Stimulated activated CD8-positive, alpha-beta memory T cell treated with anti-CD3 and anti-CD28 coated beads, Interleukin-15, amount 100 ng/mL, for 1 hour (primary cell): Measurements from ENCODE around the gene ELL.
"Not testable (repeated sequence)": the region's sequence is repeated elsewhere in the genome, so short reads cannot be mapped to it uniquely, and the experiment has no call there.

Experiments used
- DNase-seq: peaks from one replicate; pipeline ENCODE4 v3.0.0-alpha.2; 2020; ENCODE audit warnings: low read depth

ELL gene

DNA sequence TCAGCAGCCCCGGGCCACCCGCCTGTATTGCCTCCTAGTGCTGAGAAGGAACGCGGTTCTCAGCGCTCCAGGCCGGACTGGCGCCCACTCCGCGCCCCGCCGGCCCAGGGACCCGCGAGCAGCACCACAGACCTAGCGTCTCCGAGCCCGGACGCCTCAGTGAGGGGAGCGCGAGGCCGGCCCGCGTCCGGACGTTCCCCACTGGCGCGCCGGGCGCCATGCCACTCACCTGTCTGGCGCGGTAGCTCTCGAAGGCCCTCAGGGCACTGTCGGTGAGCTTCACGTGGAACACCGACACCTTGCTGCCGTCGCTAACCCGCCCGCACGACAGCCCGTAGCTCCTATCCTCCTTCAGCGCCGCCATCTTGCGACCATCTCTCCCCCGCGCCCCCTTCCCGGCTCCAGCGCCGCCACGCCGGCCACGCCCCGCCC lies at the start of gene ELL:
TSS of gene ELL (minus strand) at position 379 of the 432 bp plus-strand sequence. CDS start at position 364, 15 bp downstream.
- DNase-seq, result no peak

DNA sequence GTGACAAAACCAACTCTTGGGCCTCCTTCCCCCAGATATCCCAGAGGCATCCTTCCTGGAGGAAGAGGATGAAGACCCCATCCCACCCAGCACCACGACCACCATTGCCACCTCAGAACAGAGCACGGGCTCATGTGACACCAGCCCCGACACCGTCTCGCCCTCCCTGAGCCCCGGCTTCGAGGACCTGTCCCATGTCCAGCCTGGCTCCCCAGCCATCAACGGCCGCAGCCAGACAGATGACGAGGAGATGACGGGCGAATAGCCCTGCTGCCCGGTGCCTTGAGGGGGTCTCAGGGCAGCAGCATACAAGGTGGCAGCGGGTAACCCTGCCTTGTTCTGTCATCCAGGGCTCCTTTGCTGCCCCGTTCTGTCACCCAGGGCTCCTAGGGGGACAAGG lies 46.5 kb upstream of the ELL start:
- no peak for DNase-seq

DNA sequence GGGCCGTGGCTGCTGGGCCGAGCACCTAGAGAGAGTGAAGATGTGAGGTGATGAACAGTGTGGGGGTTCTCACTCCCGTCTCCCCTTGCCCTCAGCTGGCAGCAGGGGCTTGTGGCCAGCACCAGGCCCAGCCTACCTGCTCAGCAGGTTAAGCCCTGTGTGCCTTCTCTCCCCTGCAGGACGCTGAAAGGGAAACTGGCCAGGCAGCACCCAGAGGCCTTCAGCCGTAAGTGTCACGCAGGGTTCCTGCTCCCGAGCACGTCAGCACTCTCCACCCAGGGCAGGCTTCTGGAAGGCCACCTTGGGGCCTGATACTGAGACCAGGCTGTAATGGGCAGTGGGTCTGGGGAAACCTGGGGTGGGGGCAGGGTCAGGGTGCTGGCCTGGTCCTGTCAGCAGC lies 45.1 kb upstream of the ELL start:
- DNase-seq, result no peak

DNA sequence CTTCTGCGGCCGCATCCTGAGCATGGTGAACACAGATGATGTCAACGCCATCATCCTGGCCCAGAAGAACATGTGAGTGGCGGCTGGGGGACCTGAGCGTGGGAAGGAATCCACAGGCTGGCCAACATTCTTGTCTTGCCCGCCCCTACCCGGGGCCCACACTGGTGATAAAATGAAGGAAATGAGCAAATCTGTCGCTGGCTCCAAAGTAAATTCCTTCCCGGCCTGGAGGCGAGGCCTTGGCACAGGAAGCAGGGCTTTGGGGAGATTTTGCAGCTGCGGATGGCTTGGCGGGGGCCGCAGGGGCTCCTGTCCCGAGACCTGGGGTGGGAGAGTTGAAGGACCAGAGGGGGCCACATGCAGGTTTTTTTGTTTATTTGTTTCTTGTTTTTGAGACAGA lies 40.2 kb upstream of the ELL start:
- DNase-seq, result no peak

DNA sequence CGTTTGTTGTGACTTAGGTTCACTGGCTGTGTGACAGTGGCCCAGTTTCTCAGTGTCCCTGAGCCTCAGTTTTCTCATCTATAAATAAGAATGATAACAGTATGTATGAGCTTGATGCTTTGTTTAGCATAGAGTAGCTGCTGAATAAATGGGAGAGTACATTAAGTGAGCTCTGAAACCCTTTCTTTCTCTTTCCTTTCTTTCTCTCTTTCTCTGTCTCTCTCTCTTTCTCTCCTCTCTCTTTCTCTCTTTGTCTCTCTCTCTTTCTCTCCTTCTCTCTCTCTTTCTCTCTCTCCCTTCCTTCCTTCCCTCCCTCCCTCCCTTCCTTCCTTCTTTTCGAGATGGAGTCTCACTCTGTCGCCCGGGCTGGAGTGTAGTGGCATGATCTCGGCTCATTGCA lies 37.8 kb upstream of the ELL start:
- no peak for DNase-seq

DNA sequence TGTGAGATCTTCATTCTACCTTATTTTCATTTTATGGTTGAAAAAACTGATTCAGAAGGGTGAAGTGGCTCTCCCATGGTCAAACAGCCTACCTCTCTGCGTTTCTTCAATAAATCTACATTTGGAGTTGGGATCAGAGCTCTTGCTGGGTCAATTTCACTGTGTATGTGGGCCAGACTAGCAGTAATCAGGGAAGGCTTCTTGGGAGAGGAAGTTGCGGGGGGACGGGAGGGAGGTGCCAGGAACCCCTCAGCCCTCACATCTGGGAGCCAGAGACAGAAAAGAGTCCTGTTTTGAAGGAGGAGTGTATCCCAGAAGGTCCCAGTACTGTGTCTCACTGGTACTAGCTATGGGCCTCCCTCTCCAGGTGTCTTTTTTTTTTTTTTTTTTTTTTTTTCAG lies 36.7 kb upstream of the ELL start:
- no peak for DNase-seq

DNA sequence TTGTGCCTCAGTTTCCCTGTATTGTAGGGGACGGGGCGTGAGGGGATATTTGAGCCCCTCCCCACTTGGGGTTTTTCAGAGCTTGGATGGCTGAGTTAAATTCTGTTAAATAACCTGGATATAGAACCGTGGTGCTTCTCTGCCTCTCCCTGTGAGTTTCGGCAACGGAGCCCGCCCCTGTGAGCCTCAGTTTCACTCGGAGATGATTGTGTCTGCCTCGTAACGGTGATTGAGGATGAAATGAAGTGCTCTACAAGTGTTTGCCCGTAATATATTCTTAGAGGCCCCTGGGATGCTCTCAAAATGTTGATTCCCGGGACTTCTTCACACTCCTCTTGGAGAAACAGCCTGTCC lies 36.3 kb upstream of the ELL start:
- no peak for DNase-seq

DNA sequence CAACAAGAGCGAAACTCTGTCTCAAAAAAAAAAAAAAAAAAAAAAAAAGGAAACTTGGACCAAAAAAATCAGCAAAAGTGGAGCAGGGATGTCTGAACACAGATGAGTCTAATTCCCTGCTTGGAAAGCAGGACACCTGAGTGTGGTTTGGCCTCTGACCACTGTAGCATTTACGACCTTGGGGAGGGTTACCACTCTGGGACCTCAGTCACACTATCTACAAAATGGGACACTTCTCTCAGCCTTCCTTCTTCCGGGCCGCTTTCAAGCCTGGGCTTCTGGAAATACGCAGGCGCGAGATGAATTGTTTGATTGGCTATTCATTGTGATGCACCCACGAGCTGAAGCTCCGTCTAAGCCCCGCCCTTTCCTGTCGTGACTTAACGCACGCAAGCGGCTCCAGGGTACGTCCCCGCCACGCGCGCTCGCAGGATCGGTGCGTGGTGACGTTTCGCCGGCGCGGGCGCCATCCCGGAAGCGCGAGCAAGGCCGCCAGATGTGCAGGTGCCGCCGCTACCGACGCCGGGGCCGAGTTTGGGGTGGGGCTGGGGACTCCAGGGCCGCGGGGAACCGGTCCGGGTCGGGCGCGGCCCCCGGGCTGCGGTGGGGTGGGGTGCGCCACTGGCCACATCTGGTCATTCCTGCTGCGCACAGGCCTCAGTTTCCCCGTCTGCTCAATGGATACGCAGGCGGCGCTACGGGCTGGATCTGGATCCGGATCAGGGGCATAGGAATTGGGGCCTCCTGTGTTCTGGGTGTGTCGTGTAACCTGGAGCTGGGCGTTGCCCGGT lies 35.7 kb upstream of the ELL start, which contains the start of gene KXD1:
TSS of gene KXD1 (plus strand) at position 460 of the 791 bp plus-strand sequence. CDS start 4,187 bp downstream, outside the sequence.
- DNase-seq, result peak; percentile 95

DNA sequence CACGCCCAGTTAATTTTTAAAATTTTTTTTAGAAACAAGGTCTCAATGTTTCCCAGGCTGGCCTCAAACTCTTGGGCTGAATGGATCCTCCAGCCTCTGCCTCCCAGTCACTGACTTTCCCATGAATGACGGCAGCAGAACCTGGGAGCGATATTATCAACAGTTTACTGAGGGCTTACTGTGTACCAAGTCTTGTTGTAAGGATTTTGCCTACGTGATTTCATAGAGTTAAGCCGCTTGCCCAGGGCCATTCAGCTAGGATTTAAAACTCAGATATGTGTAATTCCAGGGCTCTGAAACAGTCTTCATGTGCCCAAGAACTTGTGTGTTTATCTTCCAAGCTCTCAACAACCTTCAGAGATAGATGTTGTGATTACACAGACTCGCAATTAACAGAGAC lies 29.8 kb upstream of the ELL start:
- no peak for DNase-seq

DNA sequence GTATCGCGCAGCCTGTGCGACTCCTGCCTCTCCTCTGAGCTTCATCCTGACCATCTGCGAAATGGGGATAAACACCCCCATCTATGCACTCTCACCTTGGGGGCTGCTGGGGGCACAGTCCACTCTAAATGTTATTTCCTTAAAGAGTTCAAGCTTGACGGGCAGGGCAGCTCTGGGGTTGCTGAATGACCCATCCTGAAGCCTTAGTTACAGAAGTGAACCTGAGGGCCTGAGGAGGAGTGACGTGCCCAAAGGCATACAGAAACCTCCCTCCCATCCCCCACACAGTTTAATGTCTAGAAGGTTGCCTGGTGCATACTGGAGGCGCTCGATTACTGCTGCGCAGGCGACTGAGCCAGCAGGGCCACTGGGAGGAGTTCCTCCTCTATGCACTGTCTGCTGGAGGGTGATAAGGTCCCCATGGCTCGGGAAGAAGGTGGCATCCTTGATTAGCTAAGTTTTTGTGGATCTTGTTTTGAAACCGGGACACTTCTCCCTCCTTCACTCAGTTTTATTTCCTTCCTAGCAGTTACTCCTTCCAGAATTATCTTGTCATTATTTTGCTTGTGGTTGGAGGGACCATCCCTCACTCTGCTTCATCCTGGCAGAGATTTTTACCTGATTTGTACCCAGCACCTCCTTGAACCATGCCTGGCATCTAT lies 22.1 kb upstream of the ELL start:
- DNase-seq, result peak; percentile 40

DNA sequence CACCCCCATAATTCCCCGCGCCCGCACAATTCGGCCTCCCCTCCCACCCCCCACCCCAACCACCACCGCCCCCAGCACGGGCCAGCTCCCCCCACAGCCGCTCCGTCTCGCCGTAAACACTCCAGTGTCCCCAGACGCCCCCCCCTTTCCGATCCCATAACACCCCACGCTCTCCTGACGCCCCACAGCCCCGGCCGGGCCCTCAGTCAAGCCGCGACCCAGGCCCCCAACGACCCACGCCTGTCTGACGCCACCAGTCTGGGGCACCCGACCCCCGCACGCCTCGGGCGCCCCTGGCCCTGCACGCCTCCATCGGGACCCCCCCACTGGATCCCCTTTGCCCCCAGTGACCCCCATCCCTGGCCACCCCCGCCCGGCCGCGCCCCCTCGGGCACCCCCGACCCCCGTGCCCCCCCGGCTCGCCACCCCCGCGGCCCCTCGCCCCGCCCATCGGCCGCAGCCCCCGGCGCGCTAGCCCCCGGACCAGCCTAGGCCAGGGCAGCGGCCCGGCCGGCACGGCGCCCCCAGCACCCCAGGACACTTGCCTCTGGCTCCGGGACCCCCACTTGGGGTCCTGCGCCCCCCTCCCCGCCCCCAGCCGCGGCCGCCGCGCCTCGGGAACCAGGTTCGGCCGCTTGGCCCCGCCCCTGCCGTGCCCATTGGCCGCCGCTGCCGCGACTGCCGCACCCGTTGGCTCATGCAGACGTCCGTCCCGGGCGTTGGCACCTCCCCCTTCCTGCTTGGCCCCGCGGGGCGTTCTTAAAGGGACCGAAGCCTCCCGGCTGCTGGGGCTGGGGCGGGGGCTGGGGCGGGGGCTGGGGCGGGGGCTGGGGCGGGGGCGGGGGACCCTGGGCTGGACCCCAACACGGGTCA lies 21.3 kb upstream of the ELL start, which contains the start of gene FKBP8:
TSS of gene FKBP8 (minus strand) at position 633 of the 873 bp plus-strand sequence. CDS start 1,603 bp downstream, outside the sequence.
- DNase-seq, result peak; percentile 86

DNA sequence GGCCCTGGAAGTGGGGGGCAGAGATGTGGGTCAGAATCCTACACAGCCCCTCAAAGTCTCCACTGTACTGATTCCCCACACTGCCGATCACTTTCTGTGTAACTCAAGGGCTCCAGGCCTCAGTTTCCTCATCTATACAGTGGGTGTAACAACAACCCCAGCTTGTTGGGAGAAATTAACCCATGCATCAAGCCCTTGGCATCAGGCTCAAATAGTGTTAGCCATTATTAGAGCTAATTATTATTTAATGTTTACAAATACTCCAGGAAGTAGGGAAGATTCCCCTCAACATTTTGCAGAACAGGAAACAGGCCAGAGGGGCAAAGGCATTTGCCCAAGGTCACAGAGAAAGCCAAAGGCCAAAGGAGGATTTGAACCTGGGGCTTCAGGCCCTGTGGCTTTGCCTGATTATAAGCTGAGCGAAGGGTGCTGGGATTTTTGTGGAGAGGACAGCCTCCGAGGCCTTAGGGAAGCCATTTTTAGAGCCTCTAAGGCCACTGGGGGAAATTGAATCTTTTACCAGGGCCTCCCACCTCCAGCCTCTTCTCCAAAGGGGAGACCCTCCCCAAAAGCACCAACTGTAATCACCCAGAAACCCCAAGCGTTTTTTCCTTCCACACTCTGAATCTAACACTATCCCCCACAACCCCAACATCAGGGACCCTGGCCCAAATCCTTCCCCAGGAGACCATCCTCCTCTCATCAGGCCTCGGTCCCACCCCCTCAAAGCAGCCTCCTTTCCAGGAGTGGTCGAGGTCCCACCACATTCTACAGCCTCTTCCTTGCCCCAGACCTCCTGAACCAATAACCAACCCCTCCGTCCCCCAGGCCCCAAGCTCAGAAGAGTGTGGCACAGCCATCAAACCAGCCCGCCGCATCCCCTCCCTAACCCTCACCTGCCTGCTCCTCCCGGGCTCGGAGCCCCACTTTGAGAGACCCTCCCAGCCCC lies 20.4 kb upstream of the ELL start:
- no peak for DNase-seq

DNA sequence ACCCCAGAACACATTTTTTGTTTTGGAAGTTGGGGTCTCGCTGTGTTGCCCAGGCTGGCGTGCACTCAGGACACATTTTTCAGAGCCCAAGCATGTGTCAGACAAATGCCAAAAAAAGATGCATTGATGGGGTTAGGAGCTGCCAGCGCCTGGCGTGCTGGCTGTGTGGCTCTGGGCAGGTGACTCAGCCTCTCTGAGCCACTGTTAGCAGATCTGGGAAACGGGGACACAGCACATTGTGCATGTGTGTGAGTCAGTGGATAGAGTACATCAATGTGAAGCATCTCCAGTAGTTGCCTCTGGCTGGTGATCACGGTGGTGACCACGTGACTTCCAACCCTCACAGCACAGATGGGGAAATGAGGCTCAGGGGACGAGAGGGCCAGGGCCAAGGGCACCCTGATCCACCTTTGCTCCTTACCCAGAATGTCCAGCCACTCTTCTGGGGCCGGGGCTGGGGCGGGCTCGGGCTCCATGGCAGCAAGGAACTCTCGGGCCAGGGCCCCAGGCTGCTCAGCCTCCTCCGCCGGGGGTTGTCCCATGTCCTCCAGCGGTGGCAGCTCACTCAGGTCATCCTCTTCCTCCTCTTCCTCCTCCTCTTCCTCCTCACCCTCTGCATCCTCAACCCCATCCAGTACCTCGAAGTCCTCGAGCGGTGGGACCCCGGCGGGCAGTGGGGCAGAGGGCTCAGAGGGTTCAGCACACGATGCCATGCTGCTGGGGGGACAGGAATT lies 19.6 kb upstream of the ELL start:
- no peak for DNase-seq

DNA sequence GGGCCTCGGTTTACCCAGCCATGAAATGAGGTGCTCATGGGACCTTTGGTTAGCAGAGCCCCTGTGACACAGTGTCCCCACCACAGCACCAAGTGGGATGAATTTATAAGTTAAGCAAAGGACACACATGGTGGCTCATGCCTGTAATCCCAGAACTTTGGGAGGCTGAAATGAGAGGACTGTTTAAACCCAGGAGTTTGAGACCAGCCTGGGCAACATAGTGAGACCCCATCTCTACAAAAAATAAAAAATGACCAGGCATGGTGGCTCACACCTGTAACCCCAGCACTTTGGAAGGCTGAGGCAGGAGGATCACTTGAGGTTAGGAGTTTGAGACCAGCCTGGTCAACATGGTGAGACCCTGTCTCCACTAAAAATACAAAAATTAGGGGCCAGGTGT lies 18.3 kb upstream of the ELL start:
- not testable (repeated sequence) for DNase-seq

DNA sequence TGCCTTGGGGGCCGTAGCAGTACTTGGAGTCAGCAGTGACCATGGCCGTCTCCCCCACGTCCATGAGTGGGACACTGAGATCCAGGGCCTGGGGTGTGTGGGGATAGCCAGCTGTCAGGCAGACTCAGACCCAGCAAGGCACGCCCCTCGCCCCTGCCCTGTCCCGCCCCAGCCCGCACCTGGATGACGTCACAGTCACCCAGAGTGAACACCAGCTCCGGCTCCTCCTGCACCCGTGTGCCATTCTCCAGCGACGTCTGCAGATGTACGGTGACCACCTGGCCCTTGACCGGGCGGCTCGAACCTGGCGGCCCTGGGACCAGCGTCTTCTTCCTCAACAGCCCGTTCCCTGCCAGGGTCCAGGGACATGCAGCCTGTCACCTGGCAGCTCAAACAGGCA lies 17.5 kb upstream of the ELL start:
- DNase-seq, result no peak

DNA sequence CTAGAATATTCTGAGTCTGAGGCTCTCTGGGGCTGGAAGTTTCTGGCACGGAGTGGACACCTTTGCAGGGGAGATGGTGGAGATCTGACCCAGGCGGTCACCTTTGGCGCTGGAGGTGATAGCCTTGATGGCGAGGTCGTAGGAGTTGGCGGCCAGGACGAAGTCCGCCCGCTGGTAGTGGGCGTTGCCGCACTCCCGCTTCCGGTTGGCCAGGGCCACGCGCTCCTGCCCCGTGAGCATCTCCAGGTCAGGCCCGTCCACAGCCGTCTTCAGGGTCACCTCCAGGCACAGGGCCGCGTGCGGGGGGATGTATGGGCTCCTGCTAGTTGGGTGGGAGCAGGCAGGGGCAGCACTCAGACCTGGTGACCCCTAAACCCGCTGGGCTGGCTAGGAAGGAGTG lies 16.2 kb upstream of the ELL start:
- DNase-seq, result no peak

DNA sequence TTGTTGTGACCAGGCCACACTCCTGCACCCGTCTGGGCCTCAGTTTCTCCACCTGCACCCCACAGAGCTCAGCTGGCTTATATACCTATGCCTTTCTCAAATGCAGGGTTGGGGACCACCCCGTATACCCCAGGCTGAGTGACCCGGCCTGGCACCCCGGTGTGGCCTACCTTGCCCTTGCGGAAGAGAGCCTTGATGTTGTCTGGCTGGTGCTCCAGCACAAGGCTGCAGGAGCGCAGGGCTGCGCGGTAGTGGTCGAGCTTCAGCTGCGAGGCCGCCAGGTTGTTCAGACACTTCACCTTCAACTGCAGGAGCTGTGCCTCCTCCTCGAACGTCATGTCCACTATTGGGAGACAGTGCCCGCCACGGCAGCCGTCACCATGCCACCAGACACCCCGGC lies 15.6 kb upstream of the ELL start:
- DNase-seq, result no peak

DNA sequence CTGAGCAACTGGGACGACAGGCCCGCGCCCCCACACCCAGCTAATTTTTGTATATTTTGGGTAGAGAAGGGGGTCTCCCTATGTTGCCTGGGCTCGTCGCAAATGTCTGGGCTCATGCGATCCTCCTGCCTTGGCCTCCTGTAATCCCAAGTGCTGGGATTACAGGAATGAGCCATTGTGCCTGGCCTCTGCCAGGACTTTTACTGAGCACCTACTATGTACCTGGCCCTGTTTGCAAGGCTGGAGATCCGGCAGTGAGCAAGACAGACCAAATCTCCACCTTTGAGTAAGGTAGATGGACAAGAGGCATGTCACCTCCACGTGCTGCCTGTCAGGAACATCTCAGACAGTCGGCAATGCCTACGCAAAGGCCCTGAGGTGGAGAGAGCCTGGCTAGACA lies 14.6 kb upstream of the ELL start:
- no peak for DNase-seq

DNA sequence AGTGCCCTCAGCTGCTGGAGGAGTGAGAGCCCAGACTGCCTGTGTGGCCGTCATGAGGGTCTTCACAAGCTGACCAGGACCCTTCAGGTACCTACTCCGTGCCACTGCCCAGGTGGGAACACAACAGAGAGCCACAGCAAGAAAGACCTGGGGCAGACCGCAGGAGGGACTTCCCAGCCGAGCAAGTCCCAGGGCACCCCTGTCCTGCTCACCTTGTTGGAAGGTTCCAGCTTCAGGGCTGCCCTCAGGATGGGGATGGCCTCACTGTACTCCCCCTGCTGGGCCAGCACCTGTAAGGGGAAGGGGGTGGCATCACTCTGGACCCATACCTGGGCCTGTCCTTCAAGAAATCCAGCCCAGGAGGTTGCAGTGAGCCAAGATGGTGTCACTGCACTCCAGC lies 11.2 kb upstream of the ELL start:
- no peak for DNase-seq

DNA sequence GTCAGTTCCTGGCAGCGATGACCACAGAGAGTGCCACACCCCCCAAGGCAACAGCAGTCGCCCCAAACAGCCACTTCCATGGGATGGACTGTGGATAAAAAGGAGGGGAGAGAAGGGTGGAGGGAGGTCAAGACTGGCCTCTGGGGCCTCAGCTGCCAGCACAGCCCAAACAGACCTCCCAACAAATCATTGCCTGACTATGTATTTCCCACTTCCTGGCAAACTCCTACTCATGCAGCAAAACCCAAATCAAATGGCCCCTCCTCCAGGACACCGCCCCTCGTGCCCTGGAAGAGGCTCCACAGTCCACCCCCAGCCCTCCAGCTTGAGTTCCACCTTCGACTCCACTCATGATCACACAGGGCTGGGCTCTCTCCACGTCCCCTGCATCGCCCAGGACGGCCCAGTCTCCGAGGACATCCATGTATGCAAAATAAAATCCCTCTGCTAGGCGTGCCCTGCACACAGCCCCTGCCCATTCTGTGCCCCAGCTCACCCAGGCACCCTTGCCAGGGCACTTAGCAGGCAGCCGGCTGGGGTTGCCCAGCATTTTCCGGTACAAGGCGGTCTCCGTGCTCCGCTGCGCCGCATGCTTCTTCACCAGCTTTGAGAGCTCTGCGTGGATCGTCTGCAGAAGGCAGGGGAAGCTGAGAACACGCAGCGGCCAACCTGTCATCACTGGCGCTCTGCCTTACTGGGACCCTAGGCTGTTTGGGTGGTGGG lies 10.5 kb upstream of the ELL start:
- no peak for DNase-seq
